Islet of Langerhans (tissue), 1 donor: ENCODE results near the gene U2SURP.
"Not testable (repeated sequence)": the region's sequence is repeated elsewhere in the genome, so short reads cannot be mapped to it uniquely, and the experiment has no call there.

Source experiments
- FAIRE-seq: peaks from one replicate; lab custom pipeline; 2011; peaks lifted over from hg19 to GRCh38; lab: Jason Lieb, UNC

Gene U2SURP

GRCh38 chr3:142976621-142977398 lies 24.6 kb upstream of the U2SURP start:
- FAIRE-seq, result no peak

GRCh38 chr3:142977399-142977728 lies 24.0 kb upstream of the U2SURP start:
- FAIRE-seq, result peak; percentile 5

- FAIRE-seq, result no peak
Observed at GRCh38 chr3:142981108-142981507, 20.3 kb upstream of the U2SURP start.

- FAIRE-seq, result no peak
Observed at GRCh38 chr3:142982038-142982773, 19.2 kb upstream of the U2SURP start.

- FAIRE-seq, result no peak
Observed at GRCh38 chr3:142983318-142983717, 18.1 kb upstream of the U2SURP start.

GRCh38 chr3:142984255-142984654 lies 17.1 kb upstream of the U2SURP start:
- FAIRE-seq, result no peak

- peak; percentile 96 for FAIRE-seq
Observed at GRCh38 chr3:142987080-142987700, 14.2 kb upstream of the U2SURP start.

- no peak for FAIRE-seq
Observed at GRCh38 chr3:142987707-142988106, 13.7 kb upstream of the U2SURP start.

- not testable (repeated sequence) for FAIRE-seq
Observed at GRCh38 chr3:142988221-142988620, 13.1 kb upstream of the U2SURP start.

GRCh38 chr3:142988826-142989225 lies 12.5 kb upstream of the U2SURP start:
- not testable (repeated sequence) for FAIRE-seq

GRCh38 chr3:142990721-142991120 lies 10.6 kb upstream of the U2SURP start:
- FAIRE-seq, result no peak

GRCh38 chr3:142992323-142992722 lies 9.0 kb upstream of the U2SURP start:
- no peak for FAIRE-seq

GRCh38 chr3:142993958-142994442 lies 7.4 kb upstream of the U2SURP start:
- no peak for FAIRE-seq

- FAIRE-seq, result no peak
Observed at GRCh38 chr3:142997330-142997729, 4.0 kb upstream of the U2SURP start.

- FAIRE-seq, result no peak
Observed at GRCh38 chr3:142998439-142998838, 2.9 kb upstream of the U2SURP start.

- no peak for FAIRE-seq
Observed at GRCh38 chr3:142999881-143000280, 1.5 kb upstream of the U2SURP start.

GRCh38 chr3:143000528-143000927 lies 842 bp upstream of the U2SURP start:
- FAIRE-seq, result no peak

GRCh38 chr3:143001034-143001368 lies 369 bp upstream of the U2SURP start:
- FAIRE-seq, result no peak

- FAIRE-seq, result no peak
Observed at GRCh38 chr3:143002083-143002712, 828 bp downstream of the U2SURP start.

- no peak for FAIRE-seq
Observed at GRCh38 chr3:143002727-143003126, 1.4 kb downstream of the U2SURP start.

- FAIRE-seq, result no peak
Observed at GRCh38 chr3:143004823-143005222, 3.5 kb downstream of the U2SURP start.

- no peak for FAIRE-seq
Observed at GRCh38 chr3:143010024-143010423, 8.7 kb downstream of the U2SURP start.

GRCh38 chr3:143011705-143012104 lies 10.3 kb downstream of the U2SURP start:
- peak; percentile 81 for FAIRE-seq
